ENCODE measurements around the gene KRTAP4-8. TPM values are rescaled to one million over a fixed set of nuclear protein-coding genes. Genes with fewer than 3 reads are reported as not detected.

The KRTAP4-8 gene
- total and polyA plus RNA-seq, 2 of the 8 experiments (the other 6 are each of a cell fraction or from before 2014, with no cell fraction given): not detected

DNA sequence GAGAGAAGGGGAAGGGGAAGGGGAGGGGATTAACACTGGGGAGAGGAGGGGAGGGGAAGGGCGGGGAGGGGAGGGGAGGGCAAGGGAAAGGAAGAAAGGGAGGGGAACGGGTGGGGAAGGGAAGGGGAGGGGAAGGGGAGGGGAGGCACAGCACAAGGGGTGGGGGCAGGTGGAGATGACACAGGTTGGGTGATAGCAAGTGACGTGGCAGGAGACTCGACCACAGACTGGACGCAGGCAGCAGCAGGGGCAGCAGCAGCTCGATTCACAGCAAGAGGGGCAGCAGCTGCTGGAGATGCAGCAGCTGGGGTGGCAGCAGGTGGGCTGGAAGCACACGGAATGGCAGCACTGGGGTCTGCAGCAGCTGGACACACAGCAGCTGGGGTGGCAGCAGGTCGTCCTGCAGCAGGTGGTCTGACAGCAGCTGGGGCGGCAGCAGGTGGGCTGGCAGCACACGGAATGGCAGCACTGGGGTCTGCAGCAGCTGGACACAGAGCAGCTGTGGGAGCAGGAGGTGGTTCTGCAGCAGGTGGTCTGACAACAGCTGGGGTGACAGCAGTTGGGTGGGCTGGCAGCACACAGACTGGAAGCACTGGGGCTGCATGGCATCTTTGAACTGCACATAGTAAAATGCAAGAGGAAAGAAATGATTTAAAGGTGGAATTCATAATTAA, 3.8 kb upstream of the KRTAP4-8 start, which contains the start of gene KRTAP4-16:
Gene KRTAP4-16, minus strand, starts transcription at position 624 of the 674 bp plus-strand sequence. Its CDS starts 0 bp downstream, at position 624.
- Histone ChIP-seq H2AFZ (ENCODE audit: low read length) (no peak within 1 kb of the TSS), H3K4me3 (ENCODE audit: extremely low read depth in 1 of 4, insufficient read depth in 2 of 4, low read depth in 3 of 4, low read length in 4 of 4) (no peak within 1 kb of the TSS), H3K9me3 (ENCODE audit: insufficient read depth in 2 of 2, low read depth in 1 of 2, low read length in 1 of 2) (no peaks in the 10 kb centered on the region), H2BK15ac (ENCODE audit: low read length) (no peak within 1 kb of the TSS), H4K20me1 (replicated peaks in 1 of 2; ENCODE audit: control insufficient read depth in 1 of 2, insufficient read depth in 2 of 2, low read length in 2 of 2) (no peaks in the 10 kb centered on the region), H2BK20ac (ENCODE audit: low read length) (no peak within 1 kb of the TSS), H4K8ac (ENCODE audit: extremely low read depth, insufficient read depth, low read length) (no peak within 1 kb of the TSS), H3K27ac (ENCODE audit: low read depth, low read length) (no peak within 1 kb of the TSS), H3K36me3 (ENCODE audit: control insufficient read depth in 2 of 4, insufficient read depth in 4 of 4, low read length in 3 of 4) (no peaks in the 10 kb centered on the region), H3K14ac (ENCODE audit: insufficient read length) (no peak within 1 kb of the TSS), H4K91ac (replicated peaks; ENCODE audit: insufficient read length, low read length) (no peak within 1 kb of the TSS), H3K4me2 (ENCODE audit: insufficient read depth in 1 of 2, low read depth in 2 of 2, low read length in 2 of 2) (no peak within 1 kb of the TSS; a peak in 1 of 4 replicates), H2AK5ac (ENCODE audit: low read depth, low read length) (no peak within 1 kb of the TSS), H3K4me1 (replicated peaks in 1 of 4; ENCODE audit: control insufficient read depth in 3 of 4, insufficient read depth in 4 of 4, low read length in 3 of 4) (peaks cover 0 to 4% (median under 1%) of the 10 kb centered on the region in 4 experiments; a peak in 3 of 7 replicates), H2BK5ac (ENCODE audit: low read depth, low read length) (no peak within 1 kb of the TSS), H3K79me1 (ENCODE audit: low read depth, low read length) (no peaks in the 10 kb centered on the region), H3K18ac (ENCODE audit: extremely low read depth, low read length) (no peak within 1 kb of the TSS), H2BK120ac (replicated peaks; ENCODE audit: low read depth, low read length) (no peak within 1 kb of the TSS), H3K56ac (replicated peaks; ENCODE audit: insufficient read length, low read depth, low read length) (no peak within 1 kb of the TSS), H3K4ac (replicated peaks; ENCODE audit: insufficient read length, low read depth, low read length) (no peak within 1 kb of the TSS), H3K9ac (replicated peaks in 1 of 4; ENCODE audit: extremely low read depth in 1 of 4, low read depth in 3 of 4, low read length in 3 of 4) (no peak within 1 kb of the TSS), H3K23me2 (ENCODE audit: low read depth, low read length) (no peaks in the 10 kb centered on the region), H4K5ac (ENCODE audit: insufficient read length, low read depth, low read length) (no peak within 1 kb of the TSS), H2BK12ac (ENCODE audit: low read depth, low read length) (no peak within 1 kb of the TSS), H3K27me3 (replicated peaks in 1 of 4; ENCODE audit: control insufficient read depth in 3 of 4, extremely low read depth in 1 of 4, insufficient read depth in 3 of 4, low read length in 3 of 4) (no peaks in the 10 kb centered on the region), H3K23ac (ENCODE audit: insufficient read length) (no peak within 1 kb of the TSS), H3K79me2 (ENCODE audit: control insufficient read depth in 1 of 2, insufficient read depth in 2 of 2, low read length in 2 of 2) (no peaks in the 10 kb centered on the region)
- FAIRE-seq: no peak
- no peak for DNase-seq (ENCODE audit: low read depth in 1 of 2, low spot score in 2 of 2)
- ChIA-PET POLR2A (ENCODE audit: partially characterized antibody) (no interaction called here), CTCF (ENCODE audit: partially characterized antibody) (no interaction called here)
- WGBS, 2 experiments (ENCODE audit: extremely low coverage in 1 of 2, insufficient coverage in 1 of 2, insufficient read length in 1 of 2, insufficient replicate concordance in 2 of 2, low coverage in 1 of 2, low lambda C conversion rate in 2 of 2, missing lambda C conversion rate in 1 of 2): 80% methylated on average over 4 of the region's 10 CpGs; no CpG with 5 or more reads in 1 of the 2 experiments
- TF ChIP-seq KDM1A (IDR thresholded peaks at IDR 0.05; ENCODE audit: borderline replicate concordance, low read length): no peak
- no peak for TF ChIP-seq RFX5 (IDR thresholded peaks at IDR 0.05; ENCODE audit: borderline replicate concordance, low read depth, low read length)
- no peak for TF ChIP-seq BCL11A (IDR thresholded peaks at IDR 0.05; ENCODE audit: low read depth in 2 of 2, low read length in 2 of 2)
- no peak for TF ChIP-seq CBX5 (IDR thresholded peaks at IDR 0.05; ENCODE audit: low read depth, low read length)
- TF ChIP-seq SP1 (IDR thresholded peaks at IDR 0.05; ENCODE audit: low read depth, low read length): no peak
- TF ChIP-seq SIX5 (IDR thresholded peaks at IDR 0.05; ENCODE audit: low read depth, low read length): no peak
- TF ChIP-seq GTF2F1 (IDR thresholded peaks at IDR 0.05; ENCODE audit: borderline replicate concordance, low read depth, low read length): no peak
- TF ChIP-seq HDAC6 (IDR thresholded peaks at IDR 0.05; ENCODE audit: low read depth, low read length): no peak
